Measurements from ENCODE around the gene ZNF132. TPM values are rescaled to one million over a fixed set of nuclear protein-coding genes. Genes with fewer than 3 reads are reported as not detected.

The ZNF132 gene
- total RNA-seq, 1 experiment from 2014 or later = 1.5 TPM

GRCh38 chr19:58474997-58475713, 35.2 kb upstream of the ZNF132 start:
- H3K36me3 ChIP-seq (ENCODE audit: low read depth) = no peaks in the 10 kb centered on the region
- H3K4me1 ChIP-seq (replicated peaks; ENCODE audit: insufficient read depth) = peaks cover 18% of the 10 kb centered on the region; the same call in 1 of the 2 replicates
- no peaks in the 10 kb centered on the region for H3K27me3 ChIP-seq (ENCODE audit: insufficient read depth, low read depth)
- H3K79me2 ChIP-seq (ENCODE audit: low read depth) = no peaks in the 10 kb centered on the region
- POLR2A ChIA-PET (ENCODE audit: unreplicated experiment) = no interaction called here
- H3K9me3 ChIP-seq (ENCODE audit: insufficient read depth, low read depth) = no peaks in the 10 kb centered on the region
- H2AFZ ChIP-seq = peak overlapping the region; percentile 77
- no peaks in the 10 kb centered on the region for H4K20me1 ChIP-seq (ENCODE audit: insufficient read depth)
- peak overlapping the region; percentile 88 for H3K4me2 ChIP-seq
- H3K27ac ChIP-seq = peak overlapping the region; percentile 17; the same call in 1 of the 2 replicates
- no peak for DNase-seq
- BruUV-seq (replicated peaks) = TSS peak; percentile 70
- CTCF ChIA-PET = interaction anchor here (0.6 kb wide), 1 partner anchor 1141 kb away, joined by 3 read pairs; no protein-coding TSS in a partner anchor
- intact Hi-C loops (cut with micrococcal nuclease; ENCODE audit: unreplicated experiment) = loop anchor here (5.0 kb wide), 1 partner anchor 93 kb away; the partner anchor contains the start of gene ZNF837
- H3K4me3 ChIP-seq = peak overlapping the region; percentile 68
- H3K9me2 ChIP-seq (ENCODE audit: insufficient read depth) = no peaks in the 10 kb centered on the region
- peaks cover 18% of the 10 kb centered on the region for H3F3A ChIP-seq (ENCODE audit: insufficient read depth, low read depth)
- TF ChIP-seq, protein P1, sequence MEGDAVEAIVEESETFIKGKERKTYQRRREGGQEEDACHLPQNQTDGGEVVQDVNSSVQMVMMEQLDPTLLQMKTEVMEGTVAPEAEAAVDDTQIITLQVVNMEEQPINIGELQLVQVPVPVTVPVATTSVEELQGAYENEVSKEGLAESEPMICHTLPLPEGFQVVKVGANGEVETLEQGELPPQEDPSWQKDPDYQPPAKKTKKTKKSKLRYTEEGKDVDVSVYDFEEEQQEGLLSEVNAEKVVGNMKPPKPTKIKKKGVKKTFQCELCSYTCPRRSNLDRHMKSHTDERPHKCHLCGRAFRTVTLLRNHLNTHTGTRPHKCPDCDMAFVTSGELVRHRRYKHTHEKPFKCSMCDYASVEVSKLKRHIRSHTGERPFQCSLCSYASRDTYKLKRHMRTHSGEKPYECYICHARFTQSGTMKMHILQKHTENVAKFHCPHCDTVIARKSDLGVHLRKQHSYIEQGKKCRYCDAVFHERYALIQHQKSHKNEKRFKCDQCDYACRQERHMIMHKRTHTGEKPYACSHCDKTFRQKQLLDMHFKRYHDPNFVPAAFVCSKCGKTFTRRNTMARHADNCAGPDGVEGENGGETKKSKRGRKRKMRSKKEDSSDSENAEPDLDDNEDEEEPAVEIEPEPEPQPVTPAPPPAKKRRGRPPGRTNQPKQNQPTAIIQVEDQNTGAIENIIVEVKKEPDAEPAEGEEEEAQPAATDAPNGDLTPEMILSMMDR (conservative IDR thresholded peaks at IDR 0.05) = no peak
- no peak for TF ChIP-seq EZH2 (IDR thresholded peaks at IDR 0.05; ENCODE audit: low read depth)

DNA sequence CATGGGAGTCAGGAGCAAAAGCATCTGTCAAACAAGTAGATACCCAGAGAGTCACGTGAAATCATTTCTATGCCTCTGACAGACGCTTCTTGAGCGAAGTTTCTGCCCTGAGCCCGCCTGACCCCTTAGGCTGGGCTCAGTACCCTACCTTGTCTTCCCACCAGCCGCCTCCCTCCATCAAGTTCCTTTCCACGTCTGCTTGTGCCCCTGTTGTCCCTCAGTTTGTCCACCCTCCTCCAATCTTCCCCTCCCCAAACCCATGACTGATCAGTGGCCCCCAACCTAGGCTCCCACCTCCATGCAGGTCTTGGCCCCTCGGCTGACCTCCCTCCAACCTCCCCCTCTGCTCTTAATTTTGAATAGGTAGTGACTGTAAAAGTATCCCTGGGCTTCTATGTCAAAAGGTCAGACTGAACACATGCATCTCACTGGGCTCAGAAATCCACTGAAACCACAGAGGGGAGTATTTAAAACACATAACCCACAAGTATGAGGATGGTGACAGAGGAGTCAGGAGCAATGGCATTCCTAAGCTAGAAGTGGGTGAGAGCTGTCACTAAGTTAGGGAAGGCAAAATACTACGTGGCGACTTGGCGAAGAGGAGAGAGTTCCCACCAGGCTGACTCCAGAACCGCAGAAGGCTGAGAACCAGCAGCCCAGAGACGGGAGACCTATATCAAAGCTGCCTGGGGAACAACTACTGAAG, 34.5 kb upstream of the ZNF132 start:
- Histone ChIP-seq H3K36me3 (ENCODE audit: low read depth) (no peaks in the 10 kb centered on the region), H3F3A (ENCODE audit: insufficient read depth, low read depth) (peaks cover 18% of the 10 kb centered on the region), H3K4me3 (peak overlapping the region; percentile 68; the same call in 1 of the 2 replicates), H3K79me2 (ENCODE audit: low read depth) (no peaks in the 10 kb centered on the region), H2AFZ (no peak overlapping the region), H3K4me2 (peak overlapping the region; percentile 88), H3K9me2 (ENCODE audit: insufficient read depth) (no peaks in the 10 kb centered on the region), H3K4me1 (replicated peaks; ENCODE audit: insufficient read depth) (peaks cover 18% of the 10 kb centered on the region; the same call in 1 of the 2 replicates), H3K27ac (no peak overlapping the region), H3K9me3 (ENCODE audit: insufficient read depth, low read depth) (no peaks in the 10 kb centered on the region), H3K27me3 (ENCODE audit: insufficient read depth, low read depth) (no peaks in the 10 kb centered on the region), H4K20me1 (ENCODE audit: insufficient read depth) (no peaks in the 10 kb centered on the region)
- ChIA-PET POLR2A (ENCODE audit: unreplicated experiment) (no interaction called here), CTCF (interaction anchor here (0.6 kb wide), 1 partner anchor 1140 kb away, joined by 3 read pairs; no protein-coding TSS in a partner anchor)
- no TSS peak for BruUV-seq (replicated peaks)
- no peak for DNase-seq
- intact Hi-C loops (cut with micrococcal nuclease; ENCODE audit: unreplicated experiment) = no loop called here
- TF ChIP-seq, protein P1 (conservative IDR thresholded peaks at IDR 0.05) = no peak
- no peak for TF ChIP-seq EZH2 (IDR thresholded peaks at IDR 0.05; ENCODE audit: low read depth)

- no peaks in the 10 kb centered on the region for H3K9me3 ChIP-seq (ENCODE audit: insufficient read depth, low read depth)
- no peaks in the 10 kb centered on the region for H3K9me2 ChIP-seq (ENCODE audit: insufficient read depth)
- H3F3A ChIP-seq (ENCODE audit: insufficient read depth, low read depth) = peaks cover 18% of the 10 kb centered on the region
- H2AFZ ChIP-seq = no peak overlapping the region
- POLR2A ChIA-PET (ENCODE audit: unreplicated experiment) = no interaction called here
- DNase-seq = no peak
- no TSS peak for BruUV-seq (replicated peaks)
- no peaks in the 10 kb centered on the region for H3K27me3 ChIP-seq (ENCODE audit: insufficient read depth, low read depth)
- TF ChIP-seq EZH2 (IDR thresholded peaks at IDR 0.05; ENCODE audit: low read depth) = no peak
- TF ChIP-seq, protein P1 (conservative IDR thresholded peaks at IDR 0.05) = no peak
- intact Hi-C loops (cut with micrococcal nuclease; ENCODE audit: unreplicated experiment) = no loop called here
- H3K36me3 ChIP-seq (ENCODE audit: low read depth) = no peaks in the 10 kb centered on the region
- peaks cover 3% of the 10 kb centered on the region; the same call in 1 of the 2 replicates for H3K79me2 ChIP-seq (ENCODE audit: low read depth)
- no peak overlapping the region for H3K27ac ChIP-seq
- no peak overlapping the region for H3K4me3 ChIP-seq
- H4K20me1 ChIP-seq (ENCODE audit: insufficient read depth) = 0 out of 2 replicates have a peak, but pooled peaks cover 1% of the 10 kb centered on the region
- H3K4me1 ChIP-seq (replicated peaks; ENCODE audit: insufficient read depth) = 0 out of 2 replicates have a peak, but pooled peaks cover 13% of the 10 kb centered on the region
- CTCF ChIA-PET = no interaction called here
- H3K4me2 ChIP-seq = no peak overlapping the region
These were observed 33.8 kb upstream of the ZNF132 start for GRCh38 chr19:58473775-58474174.
